HepG2 (cell line): ENCODE data around the gene FOXA3. TPM values are rescaled to one million over a fixed set of nuclear protein-coding genes. Genes with fewer than 3 reads are reported as not detected.

ENCODE experiments used
- ARID3A ChIP-seq: IDR thresholded peaks from 2 replicates; pipeline ENCODE4 v1.6.1; 2012; ENCODE audit warnings: low read depth, low read length, improper control_type of control experiment
- HNF1B ChIP-seq: sonication (generic); formaldehyde crosslinking; IDR thresholded peaks from 2 replicates; pipeline ENCODE4 v1.5.1; 2020; ENCODE audit warnings: mild to moderate bottlenecking, moderate library complexity, missing genetic modification reagents
- HNF4A ChIP-seq: sonication (generic); formaldehyde crosslinking; IDR thresholded peaks from 2 replicates; pipeline ENCODE4 v1.4.0; 2020; ENCODE audit warnings: missing genetic modification reagents
- ISL2 ChIP-seq: sonication (generic); formaldehyde crosslinking; IDR thresholded peaks from 2 replicates; pipeline ENCODE4 v1.5.0; 2020; ENCODE audit warnings: missing genetic modification reagents
- JDP2 ChIP-seq: sonication (generic); formaldehyde crosslinking; IDR thresholded peaks from 2 replicates; pipeline ENCODE4 v1.8.1; 2022; ENCODE audit warnings: missing genetic modification reagents, borderline replicate concordance
- RBFOX2 ChIP-seq: fragments of 200-400 bp; formaldehyde crosslinking; IDR thresholded peaks from 2 replicates; pipeline ENCODE4 v1.6.1; 2017; ENCODE audit warnings: low read depth, mild to moderate bottlenecking, low read length
- RELA ChIP-seq: sonication (generic); formaldehyde crosslinking; IDR thresholded peaks from 2 replicates; pipeline ENCODE4 v1.4.0; 2020; ENCODE audit warnings: missing genetic modification reagents
- SCMH1 ChIP-seq: sonication (generic); formaldehyde crosslinking; IDR thresholded peaks from 2 replicates; pipeline ENCODE4 v1.9.0; 2021; ENCODE audit warnings: missing genetic modification reagents, mild to moderate bottlenecking, borderline replicate concordance
- ZBTB2 ChIP-seq: sonication (generic); formaldehyde crosslinking; IDR thresholded peaks from 2 replicates; pipeline ENCODE4 v1.8.0; 2022; ENCODE audit warnings: low read depth, missing genetic modification reagents
- ZNF512B ChIP-seq: sonication (generic); formaldehyde crosslinking; IDR thresholded peaks from 2 replicates; pipeline ENCODE4 v1.5.1; 2020; ENCODE audit warnings: missing genetic modification reagents, mild to moderate bottlenecking, borderline replicate concordance
- ZNF567 ChIP-seq: sonication (generic); formaldehyde crosslinking; IDR thresholded peaks from 2 replicates; pipeline ENCODE4 v1.8.1; 2023; ENCODE audit warnings: mild to moderate bottlenecking, missing genetic modification reagents, borderline replicate concordance
- polyA plus RNA-seq, 8 experiments: library from polyadenylated mRNA; depleted of rRNA in 3 of 8; stranded (reverse) in 7 of 8; unstranded in 1 of 8; fragments of >200 nt; fragmentation: Illumina TruSeq in 4 of 8; extraction: Trizol in 4 of 8; gene quantifications; 2 replicates each; pipeline versions ENCODE4 v1.2.1 to v1.2.3, GENCODE V29; 2011 to 2016; ENCODE audit warnings: low read depth in 4 of 8, missing spikeins in 1 of 8, mixed read lengths in 1 of 8; ENCODE audit not compliant: insufficient read depth in 1 of 8
- total RNA-seq, 5 experiments: library from RNA; depleted of rRNA; stranded (reverse); fragments of >200 nt; fragmentation: Illumina TruSeq; extraction: Trizol; gene quantifications; 2 replicates each; pipeline ENCODE4 v1.2.3, GENCODE V29; 2016; ENCODE audit warnings: low read depth in 1 of 5

FOXA3 gene
- total and polyA plus RNA-seq, 2 of the 13 experiments (the other 11 are each of a cell fraction or from before 2014, with no cell fraction given), result 29.8 to 47.6 TPM

- TF ChIP-seq SCMH1 (CRISPR knock-in tag) (no peak), RELA (CRISPR knock-in tag) (0 out of 2 replicates have a peak, but pooled peaks have one; percentile 7), ISL2 (CRISPR knock-in tag) (no peak), HNF4A (no peak), ZBTB2 (peak; percentile 12; the same call in 1 of the 2 replicates), ZNF567 (no peak), JDP2 (no peak), ZNF512B (CRISPR knock-in tag) (0 out of 2 replicates have a peak, but pooled peaks have one; percentile 6), ARID3A (no peak), RBFOX2 (no peak), HNF1B (no peak)
Measured at GRCh38 chr19:45883586-45883880, 19.4 kb downstream of the FOXA3 start (continued).
